Epithelial cell of esophagus (primary cell): ENCODE measurements around the gene TXNRD2.

Experiments
- DNase-seq: peaks from one replicate; pipeline ENCODE4 v3.0.0; 2010; ENCODE audit warnings: low read depth
- H3K4me3 ChIP-seq: 2 replicates; pipeline ENCODE4 v1.5.1; 2011; ENCODE audit warnings: mild to moderate bottlenecking, low read length, control low read depth
- TF ChIP-seq, protein P1 (sequence below): IDR thresholded peaks from 2 replicates; pipeline ENCODE4 v1.5.1; 2011; ENCODE audit warnings: low read depth, mild to moderate bottlenecking, low read length, control low read depth, inconsistent platforms; ENCODE audit not compliant: insufficient read depth; ENCODE audit errors: missing control alignments

TXNRD2 gene

DNA sequence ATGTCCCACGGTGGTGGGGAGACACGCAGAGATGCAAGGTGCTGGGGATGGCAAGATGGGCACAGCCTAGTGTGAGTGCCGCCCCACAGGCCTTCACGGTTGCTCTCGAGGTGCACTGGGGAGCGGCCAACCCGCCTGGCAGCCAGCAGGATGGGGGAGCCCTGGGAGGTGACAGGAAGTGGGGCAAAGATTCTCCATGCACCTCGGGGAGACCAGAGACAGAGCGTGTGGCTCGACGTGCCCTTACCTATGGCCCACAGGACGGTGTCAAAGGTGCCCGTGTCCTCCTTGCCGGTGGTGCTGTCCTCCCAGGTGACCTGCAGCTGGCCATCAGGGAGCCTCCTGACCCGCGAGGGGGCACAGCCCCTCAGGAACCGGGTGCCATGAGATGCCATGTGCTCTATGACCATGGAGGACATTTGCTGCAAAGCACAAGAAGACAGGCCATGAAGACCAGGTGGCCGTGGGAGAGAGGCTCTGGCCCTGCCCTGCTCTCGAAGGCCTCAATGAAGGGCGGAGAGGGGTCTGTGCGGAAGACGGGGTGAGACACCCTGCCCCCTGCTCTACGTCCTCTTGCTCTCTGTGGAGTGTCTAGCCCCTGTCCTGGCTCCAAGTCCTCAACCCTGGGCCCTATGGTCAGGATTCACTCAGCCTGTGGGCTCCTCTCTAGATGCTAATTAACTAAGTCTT is 46.3 kb downstream of the TXNRD2 start:
- no peak overlapping the region for H3K4me3 ChIP-seq
- no peak for DNase-seq
- TF ChIP-seq, protein P1, sequence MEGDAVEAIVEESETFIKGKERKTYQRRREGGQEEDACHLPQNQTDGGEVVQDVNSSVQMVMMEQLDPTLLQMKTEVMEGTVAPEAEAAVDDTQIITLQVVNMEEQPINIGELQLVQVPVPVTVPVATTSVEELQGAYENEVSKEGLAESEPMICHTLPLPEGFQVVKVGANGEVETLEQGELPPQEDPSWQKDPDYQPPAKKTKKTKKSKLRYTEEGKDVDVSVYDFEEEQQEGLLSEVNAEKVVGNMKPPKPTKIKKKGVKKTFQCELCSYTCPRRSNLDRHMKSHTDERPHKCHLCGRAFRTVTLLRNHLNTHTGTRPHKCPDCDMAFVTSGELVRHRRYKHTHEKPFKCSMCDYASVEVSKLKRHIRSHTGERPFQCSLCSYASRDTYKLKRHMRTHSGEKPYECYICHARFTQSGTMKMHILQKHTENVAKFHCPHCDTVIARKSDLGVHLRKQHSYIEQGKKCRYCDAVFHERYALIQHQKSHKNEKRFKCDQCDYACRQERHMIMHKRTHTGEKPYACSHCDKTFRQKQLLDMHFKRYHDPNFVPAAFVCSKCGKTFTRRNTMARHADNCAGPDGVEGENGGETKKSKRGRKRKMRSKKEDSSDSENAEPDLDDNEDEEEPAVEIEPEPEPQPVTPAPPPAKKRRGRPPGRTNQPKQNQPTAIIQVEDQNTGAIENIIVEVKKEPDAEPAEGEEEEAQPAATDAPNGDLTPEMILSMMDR: no peak

DNA sequence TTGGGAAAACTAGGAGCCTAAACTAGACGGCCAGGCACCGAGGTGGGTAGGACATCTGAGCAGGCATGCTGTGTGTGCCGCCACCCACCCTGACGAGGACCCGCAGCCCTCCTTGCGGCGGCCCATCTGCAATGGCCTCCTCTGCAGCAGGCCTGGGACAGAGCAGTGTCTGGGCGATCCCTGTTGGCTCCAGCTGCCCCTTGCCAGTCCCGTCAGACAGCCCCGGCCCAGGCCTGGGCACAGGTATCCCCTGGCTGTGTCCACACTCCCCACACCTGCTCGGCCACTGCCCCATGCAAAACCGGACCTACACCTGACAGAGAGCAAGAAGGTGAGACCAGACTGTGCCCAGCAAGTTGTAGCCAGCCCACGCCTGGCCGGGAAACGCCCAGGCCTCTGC is 48.3 kb downstream of the TXNRD2 start:
- DNase-seq: no peak
- no peak overlapping the region for H3K4me3 ChIP-seq
- TF ChIP-seq, protein P1: no peak

DNA sequence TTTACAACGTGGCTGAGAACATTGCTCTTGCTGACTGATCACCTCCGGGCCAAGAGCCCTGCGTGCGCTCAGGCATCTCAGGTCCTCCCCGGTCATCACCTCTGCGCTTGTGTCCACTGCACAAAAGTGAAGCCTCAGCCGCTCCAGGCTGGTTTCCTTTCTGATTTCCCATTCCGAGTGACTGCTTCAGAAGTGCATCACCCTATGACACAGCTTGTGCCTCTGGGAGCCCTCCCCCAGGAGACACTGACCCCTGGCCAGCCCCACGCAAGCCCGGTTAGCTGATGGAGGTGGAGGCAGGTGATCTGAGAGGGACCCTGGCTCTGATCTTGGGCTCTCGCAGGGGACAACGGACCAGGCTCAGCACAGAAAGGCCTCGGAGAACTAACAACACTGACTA is 48.7 kb downstream of the TXNRD2 start:
- no peak for DNase-seq
- H3K4me3 ChIP-seq: no peak overlapping the region
- TF ChIP-seq, protein P1: no peak

DNA sequence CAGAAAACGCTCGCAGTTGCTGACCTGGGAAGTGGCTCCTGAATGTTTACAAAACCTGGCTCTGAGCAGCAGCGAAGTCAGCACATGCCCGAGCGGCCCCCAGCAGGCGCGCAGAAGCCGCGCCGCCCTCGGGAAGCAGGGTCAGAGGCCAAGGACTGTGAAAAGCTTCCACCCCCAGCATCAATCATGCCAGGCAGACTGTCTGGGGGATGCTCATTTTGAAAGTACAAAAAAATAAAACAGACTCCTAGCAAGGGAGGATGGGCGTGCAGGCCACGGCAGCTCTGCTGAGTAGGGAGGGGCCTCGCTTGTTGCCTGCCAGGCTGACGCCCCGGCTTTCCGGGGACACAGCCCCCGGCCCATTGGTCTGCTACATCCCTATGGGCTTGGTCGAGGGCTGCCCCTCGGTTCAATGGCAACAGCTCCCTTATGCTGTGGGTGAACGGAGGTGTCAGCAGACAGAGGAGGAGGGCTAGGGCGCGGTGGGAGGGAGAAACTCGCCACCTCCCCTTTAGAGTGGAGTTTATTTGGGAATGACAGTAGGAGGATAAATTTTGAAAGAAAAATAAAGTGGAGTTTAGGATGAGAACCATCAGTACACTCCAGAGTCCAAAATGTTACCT is 49.2 kb downstream of the TXNRD2 start:
- TF ChIP-seq, protein P1: no peak
- no peak overlapping the region for H3K4me3 ChIP-seq
- DNase-seq: no peak

DNA sequence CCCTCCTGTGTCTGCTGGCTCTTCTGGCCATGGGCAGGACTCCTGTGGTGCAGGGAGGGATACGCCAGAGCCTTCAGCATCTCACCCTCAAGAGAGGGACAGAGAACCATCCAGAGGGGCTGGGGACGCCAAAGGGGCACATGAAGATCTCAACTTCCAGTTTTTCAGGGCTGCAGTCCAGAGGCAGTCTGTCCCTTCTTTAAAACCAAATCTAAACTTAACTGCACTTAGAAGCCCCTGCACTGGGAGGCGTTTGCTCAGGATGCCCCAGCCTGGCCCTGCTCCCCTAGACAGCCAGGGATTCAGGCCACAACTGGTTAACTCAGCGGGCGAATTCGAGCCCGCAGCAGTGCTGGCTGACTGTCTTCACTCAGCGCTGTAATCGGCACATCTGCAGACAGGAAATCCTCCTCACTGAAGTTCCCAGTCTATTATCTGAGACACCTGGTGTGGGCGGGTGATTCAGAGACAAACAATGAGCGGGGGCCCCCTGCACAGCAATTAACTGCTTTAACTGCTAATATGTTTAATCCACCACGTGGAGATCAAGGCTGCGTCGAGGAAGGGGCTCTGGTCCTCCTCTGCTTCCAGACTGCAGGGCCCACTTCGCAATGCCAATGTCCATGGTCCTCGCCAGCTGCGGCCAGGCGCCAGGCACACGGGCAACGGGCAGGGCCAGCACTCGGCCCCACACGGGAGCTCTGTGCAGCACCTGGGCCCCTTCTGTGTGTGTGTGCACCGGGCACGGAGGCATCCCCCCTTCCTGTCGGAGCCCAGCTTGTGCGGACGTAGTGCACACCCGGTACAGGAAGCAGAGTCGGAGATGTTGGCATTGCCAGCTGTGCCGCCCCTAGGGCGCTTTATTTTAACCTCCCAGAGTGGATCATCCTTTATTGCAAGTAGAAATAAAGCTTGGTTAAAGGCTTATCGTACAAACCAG is 50.0 kb downstream of the TXNRD2 start:
- TF ChIP-seq, protein P1: no peak
- peak; percentile 90 for DNase-seq
- H3K4me3 ChIP-seq: no peak overlapping the region

DNA sequence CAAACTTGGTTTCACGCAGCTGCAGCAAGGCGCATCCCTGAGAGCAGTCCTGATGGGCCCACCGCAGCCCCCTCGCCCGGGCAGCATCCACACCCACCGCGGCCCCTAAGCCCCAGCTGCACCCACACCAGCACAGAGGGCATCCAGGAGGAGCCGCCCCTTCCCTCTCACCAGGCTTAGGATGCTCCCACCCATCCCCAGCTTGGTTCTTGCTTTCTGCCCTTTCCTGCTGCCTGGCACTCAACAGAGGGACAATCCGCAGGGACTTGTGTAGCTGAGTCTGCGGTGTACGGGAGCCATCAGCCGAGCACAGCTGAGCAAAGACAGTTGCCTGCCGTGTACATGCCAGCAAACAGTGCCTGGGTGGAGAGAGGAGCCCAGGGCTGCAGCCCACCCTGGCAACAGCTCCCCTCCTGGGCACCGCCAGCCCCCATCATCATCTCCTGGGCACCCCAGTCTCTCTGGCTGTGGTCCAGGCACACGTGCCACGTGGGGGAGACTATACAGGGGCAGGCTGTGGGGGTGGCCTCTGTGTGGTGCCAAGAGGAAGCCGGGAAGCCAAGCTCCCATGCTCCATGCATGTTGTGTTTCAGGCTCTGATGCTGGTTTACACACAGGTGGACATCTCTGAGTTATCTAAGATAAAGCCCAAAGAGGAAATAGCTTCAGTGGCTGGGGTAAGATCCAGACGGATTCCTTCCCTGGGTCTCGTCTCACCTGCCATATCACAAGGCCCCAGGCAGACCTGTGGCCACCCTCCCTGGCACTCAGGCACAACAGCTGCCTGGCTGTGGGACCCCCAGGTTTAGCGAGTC is 50.9 kb downstream of the TXNRD2 start:
- no peak overlapping the region for H3K4me3 ChIP-seq
- TF ChIP-seq, protein P1: no peak
- no peak for DNase-seq
